GM12878 (cell line): ENCODE data around the gene SFT2D1. TPM values are rescaled to one million over a fixed set of nuclear protein-coding genes. Genes with fewer than 3 reads are reported as not detected.

ENCODE experiments used
- ATAC-seq: fragments of 200-7000 bp; cut with Tn5 transposase; 3 replicates; pipeline ENCODE4 v1.9.1; 2020; ENCODE audit warnings: mild to moderate bottlenecking, moderate library complexity
- BruUV-seq: library from RNA; stranded (reverse); fragments of 400-500 nt; replicated peaks from 2 replicates; lab custom pipeline; 2021; lab: Mats Ljungman, UMichigan
- CTCF ChIA-PET: fragments of 300-600 bp; sonication (Branson Sonifier 250); formaldehyde crosslinking; extraction: SDS; loops from one replicate; lab custom pipeline; 2021; ENCODE audit warnings: inconsistent platforms; lab: Yijun Ruan, JAX
- POLR2A ChIA-PET: fragments of 350-600 bp; formaldehyde crosslinking; extraction: SDS; loops from one replicate; lab custom pipeline; 2021; ENCODE audit warnings: inconsistent platforms; lab: Charles Lee
- RAD21 ChIA-PET: fragments of 300-600 bp; sonication (Branson Sonifier 250); formaldehyde crosslinking; loops from one replicate; lab custom pipeline; 2023; ENCODE audit warnings: antibody characterized with exemption; ENCODE audit not compliant: unreplicated experiment; lab: Charles Lee
- SMC1A ChIA-PET: fragments of 300-600 bp; sonication (Branson Sonifier 250); formaldehyde crosslinking; loops from one replicate; lab custom pipeline; 2023; ENCODE audit not compliant: unreplicated experiment, uncharacterized antibody; lab: Charles Lee
- DNase-seq: peaks from one replicate; pipeline ENCODE4 v3.0.0-alpha.2; 2011; ENCODE audit warnings: low read depth, low spot score
- FAIRE-seq: peaks from 3 replicates; lab custom pipeline; 2011; peaks lifted over from hg19 to GRCh38; lab: Jason Lieb, UNC
- H2AFZ ChIP-seq: 2 replicates; pipeline ENCODE4 v1.6.0; 2011; ENCODE audit warnings: low read depth, low read length, control low read depth; ENCODE audit not compliant: control insufficient read depth
- H3K27ac ChIP-seq: 2 replicates; pipeline ENCODE4 v1.5.1; 2011; ENCODE audit warnings: control low read depth; ENCODE audit not compliant: control insufficient read depth, insufficient read depth
- H3K27me3 ChIP-seq, 2 experiments: replicated peaks in 1 of 2; 2 replicates each; pipeline versions ENCODE4 v1.6.0 to v1.6.1; 2011; ENCODE audit warnings: low read length in 1 of 2; ENCODE audit not compliant: control insufficient read depth in 2 of 2, insufficient read depth in 2 of 2
- H3K36me3 ChIP-seq, 2 experiments: 2 replicates each; pipeline ENCODE4 v1.5.1; 2011; ENCODE audit warnings: low read length in 1 of 2; ENCODE audit not compliant: control insufficient read depth in 2 of 2, insufficient read depth in 2 of 2
- H3K4me1 ChIP-seq: 2 replicates; pipeline ENCODE4 v1.6.1; 2011; ENCODE audit warnings: mild to moderate bottlenecking, low read length, moderate library complexity, mixed read lengths; ENCODE audit not compliant: control insufficient read depth, insufficient read depth
- H3K4me2 ChIP-seq: 2 replicates; pipeline ENCODE4 v1.6.0; 2011; ENCODE audit warnings: control low read depth; ENCODE audit not compliant: control insufficient read depth, insufficient read depth
- H3K4me3 ChIP-seq: fragments of 200-600 bp; sonication (generic); 2 replicates; pipeline ENCODE4 v1.5.1; 2016
- H3K79me2 ChIP-seq: 2 replicates; pipeline ENCODE4 v1.6.0; 2011; ENCODE audit warnings: low read length; ENCODE audit not compliant: control insufficient read depth, insufficient read depth
- H3K9ac ChIP-seq: 2 replicates; pipeline ENCODE4 v1.8.0; 2011; ENCODE audit warnings: low read length, control low read depth, mixed read lengths; ENCODE audit not compliant: control insufficient read depth, insufficient read depth
- H3K9me3 ChIP-seq: replicated peaks from 3 replicates; pipeline ENCODE4 v1.5.1; 2011; ENCODE audit warnings: mild to moderate bottlenecking, low read length; ENCODE audit not compliant: control insufficient read depth, insufficient read depth
- H4K20me1 ChIP-seq: 2 replicates; pipeline ENCODE4 v1.6.0; 2011; ENCODE audit not compliant: control insufficient read depth, insufficient read depth
- CBX3 ChIP-seq: fragments of 200-600 bp; sonication (generic); IDR thresholded peaks from 2 replicates; pipeline ENCODE4 v1.6.1; 2016; ENCODE audit warnings: low read depth, borderline replicate concordance
- CHD4 ChIP-seq: fragments of 200-600 bp; sonication (generic); IDR thresholded peaks from 2 replicates; pipeline ENCODE4 v1.6.1; 2016; ENCODE audit warnings: mild to moderate bottlenecking
- CREB1 ChIP-seq: IDR thresholded peaks from 2 replicates; pipeline ENCODE4 v1.6.1; 2012; ENCODE audit warnings: low read depth, mild to moderate bottlenecking, inconsistent platforms
- GABPA ChIP-seq: IDR thresholded peaks from 2 replicates; pipeline ENCODE4 v1.6.1; 2014; ENCODE audit warnings: antibody characterized with exemption, low read depth, mild to moderate bottlenecking, inconsistent platforms
- HDAC2 ChIP-seq: fragments of 200-600 bp; sonication (generic); IDR thresholded peaks from 2 replicates; pipeline ENCODE4 v1.6.1; 2017
- IRF4 ChIP-seq: IDR thresholded peaks from 2 replicates; pipeline ENCODE4 v1.6.1; 2011; ENCODE audit warnings: low read depth, low read length
- KDM1A ChIP-seq: fragments of 200-600 bp; sonication (generic); IDR thresholded peaks from 2 replicates; pipeline ENCODE4 v1.6.1; 2016; ENCODE audit warnings: borderline replicate concordance
- MEF2A ChIP-seq: IDR thresholded peaks from 2 replicates; pipeline ENCODE4 v1.6.1; 2011; ENCODE audit warnings: low read depth, mild to moderate bottlenecking, low read length, moderate library complexity; ENCODE audit not compliant: insufficient read depth
- MYC ChIP-seq: IDR thresholded peaks from 2 replicates; pipeline ENCODE4 v1.6.1; 2011; ENCODE audit warnings: mild to moderate bottlenecking, low read length, moderate library complexity, inconsistent platforms; ENCODE audit not compliant: insufficient read depth, insufficient replicate concordance, insufficient read length, severe bottlenecking
- NR2C2 ChIP-seq: IDR thresholded peaks from 2 replicates; pipeline ENCODE4 v1.6.1; 2011; ENCODE audit warnings: borderline replicate concordance, low read depth; ENCODE audit not compliant: control insufficient read depth, insufficient read length
- PBX3 ChIP-seq: IDR thresholded peaks from 2 replicates; pipeline ENCODE4 v1.6.1; 2011; ENCODE audit warnings: mild to moderate bottlenecking, low read depth, low read length, moderate library complexity; ENCODE audit not compliant: insufficient replicate concordance
- RBBP5 ChIP-seq: fragments of 200-600 bp; sonication (generic); conservative IDR thresholded peaks from 2 replicates; pipeline ENCODE4 v1.6.1; 2016
- SREBF1 ChIP-seq: IDR thresholded peaks from 2 replicates; pipeline ENCODE4 v1.6.1; 2012; ENCODE audit warnings: mild to moderate bottlenecking, low read length
- ZBED1 ChIP-seq: IDR thresholded peaks from 2 replicates; pipeline ENCODE4 v1.6.1; 2016; ENCODE audit warnings: borderline replicate concordance
- ZBTB11 ChIP-seq: fragments of 450-650 bp; formaldehyde crosslinking; IDR thresholded peaks from 2 replicates; pipeline ENCODE4 v1.5.0; 2022; ENCODE audit warnings: mild to moderate bottlenecking, missing genetic modification characterization
- WGBS: methylation state at CpG from one replicate; pipeline ENCODE4 v1.1.6; 2016; ENCODE audit warnings: low lambda C conversion rate; ENCODE audit not compliant: insufficient replicate concordance, insufficient coverage; ENCODE audit errors: missing lambda C conversion rate; 5-methylcytosine and 5-hydroxymethylcytosine counted together
- in situ Hi-C: fragments of 300-500 bp; cut with MboI; formaldehyde crosslinking; loops from 9 replicates; pipeline ENCODE4 v1.14.3; 2018; ENCODE audit warnings: mixed read lengths
- intact Hi-C: fragments of 100-400 bp; cut with micrococcal nuclease; formaldehyde crosslinking; loops from one replicate; pipeline ENCODE4 v1.14.2; 2022; ENCODE audit not compliant: unreplicated experiment
- polyA plus RNA-seq, 11 experiments: library from polyadenylated mRNA; depleted of rRNA in 4 of 11; unstranded in 6 of 11; stranded (reverse) in 5 of 11; fragments of >200 nt; fragmentation: Nextera tagmentation in 4 of 11; fragmentation: Illumina TruSeq in 1 of 11; extraction: Ambion mirVana in 4 of 11; extraction: Trizol in 1 of 11; gene quantifications; 1 replicate in 1 of 11; 2 replicates in 10 of 11; pipeline versions ENCODE4 v1.2.1 to v1.2.3, GENCODE V29; 2011 to 2016; ENCODE audit warnings: inconsistent platforms in 2 of 11, missing spikeins in 2 of 11, low read depth in 1 of 11
- total RNA-seq, 4 experiments: library from RNA; depleted of rRNA in 3 of 4; stranded (reverse); fragments of >200 nt in 3 of 4; fragmentation: Illumina TruSeq in 1 of 4; extraction: Trizol in 1 of 4; gene quantifications; 2 replicates each; pipeline versions ENCODE4 v1.2.1 to v1.2.3, GENCODE V29; 2013 to 2021
- TF ChIP-seq, protein P1 (sequence below): IDR thresholded peaks from 2 replicates; pipeline ENCODE4 v1.6.1; 2011; ENCODE audit warnings: borderline replicate concordance, low read depth, mild to moderate bottlenecking, moderate library complexity, mixed read lengths, low read length; ENCODE audit not compliant: insufficient read depth; ENCODE audit errors: extremely low read length
- TF ChIP-seq, protein P2 (sequence below): fragments of 450-650 bp; IDR thresholded peaks from 2 replicates; pipeline ENCODE4 v1.6.1; 2017; ENCODE audit warnings: low read depth, mild to moderate bottlenecking, moderate library complexity

SFT2D1 gene
- total and polyA plus RNA-seq, 10 of the 15 experiments (the other 5 are each of a cell fraction or from before 2014, with no cell fraction given), result 69.5 to 281 (median 124) TPM

DNA sequence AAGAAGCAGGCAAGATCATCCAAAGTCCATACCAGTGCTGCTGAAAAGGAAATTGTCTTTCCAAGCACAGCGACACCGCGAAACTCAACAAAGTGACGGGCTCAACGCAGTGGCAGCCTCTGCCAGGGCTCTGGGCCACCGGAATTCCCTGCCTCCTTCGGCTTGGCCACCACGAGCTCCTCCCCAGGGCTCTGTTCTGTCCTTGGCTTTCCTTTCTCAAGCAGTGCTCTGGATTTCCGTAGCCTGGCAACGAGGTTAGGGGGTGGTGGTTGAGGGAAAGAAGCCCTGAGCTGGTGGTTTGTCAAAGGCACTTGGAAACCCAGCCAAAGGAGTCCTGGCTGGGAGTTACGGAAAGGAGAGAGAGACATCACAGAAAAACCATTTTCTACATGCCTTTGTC lies 65.3 kb downstream of the SFT2D1 start:
- POLR2A ChIA-PET, result interaction anchor here (0.7 to 1.6 kb wide), 3 partner anchors 31 to 64 kb away, joined by 3 to 9 read pairs (median 3); partner anchors contain the start of gene PRR18
- Histone ChIP-seq H3K79me2 (no peaks in the 10 kb centered on the region), H3K9ac (no peak overlapping the region), H3K9me3 (no peaks in the 10 kb centered on the region; the same call in 2 of the 3 replicates), H3K4me2 (no peak overlapping the region), H4K20me1 (no peaks in the 10 kb centered on the region), H2AFZ (no peak overlapping the region; the same call in 1 of the 2 replicates), H3K27me3 (no peaks in the 10 kb centered on the region), H3K4me1 (peaks cover 38% of the 10 kb centered on the region), H3K4me3 (no peak overlapping the region), H3K36me3 (no peaks in the 10 kb centered on the region), H3K27ac (peak overlapping the region; percentile 62)
- FAIRE-seq (no peak), ATAC-seq (no peak), DNase-seq (no peak)
- intact Hi-C loops, result loop anchor here (10.0 kb wide), 1 partner anchor 392 kb away; no protein-coding TSS in a partner anchor
- WGBS, result 89% methylated on average over 11 of the region's 11 CpGs
- RAD21 ChIA-PET, result interaction anchor here (0.5 to 4.4 kb wide), 9 partner anchors 9 to 123 kb away, joined by 3 to 60 read pairs (median 4); partner anchors contain the start of gene PRR18
- CTCF ChIA-PET, result interaction anchor here (1.0 to 5.1 kb wide), 17 partner anchors 9 to 123 kb away, joined by 3 to 105 read pairs (median 6); partner anchors contain the start of gene PRR18
- SMC1A ChIA-PET, result interaction anchor here (1.1 to 4.6 kb wide), 11 partner anchors 8 to 129 kb away, joined by 3 to 56 read pairs (median 11); partner anchors contain the start of gene PRR18
- in situ Hi-C loops, result loop anchor here (5.0 kb wide), 2 partner anchors 35 to 110 kb away; no protein-coding TSS in a partner anchor
- BruUV-seq, result no TSS peak
- no peak for TF ChIP-seq PBX3
- no peak for TF ChIP-seq NR2C2
- TF ChIP-seq KDM1A, result no peak
- TF ChIP-seq ZBED1, result no peak
- no peak for TF ChIP-seq CREB1
- no peak for TF ChIP-seq MEF2A
- no peak for TF ChIP-seq HDAC2
- TF ChIP-seq MYC, result no peak
- TF ChIP-seq, protein P1, sequence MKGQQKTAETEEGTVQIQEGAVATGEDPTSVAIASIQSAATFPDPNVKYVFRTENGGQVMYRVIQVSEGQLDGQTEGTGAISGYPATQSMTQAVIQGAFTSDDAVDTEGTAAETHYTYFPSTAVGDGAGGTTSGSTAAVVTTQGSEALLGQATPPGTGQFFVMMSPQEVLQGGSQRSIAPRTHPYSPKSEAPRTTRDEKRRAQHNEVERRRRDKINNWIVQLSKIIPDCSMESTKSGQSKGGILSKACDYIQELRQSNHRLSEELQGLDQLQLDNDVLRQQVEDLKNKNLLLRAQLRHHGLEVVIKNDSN, result no peak
- TF ChIP-seq IRF4, result no peak
- TF ChIP-seq ZBTB11 (CRISPR knock-in tag), result no peak
- TF ChIP-seq, protein P2, sequence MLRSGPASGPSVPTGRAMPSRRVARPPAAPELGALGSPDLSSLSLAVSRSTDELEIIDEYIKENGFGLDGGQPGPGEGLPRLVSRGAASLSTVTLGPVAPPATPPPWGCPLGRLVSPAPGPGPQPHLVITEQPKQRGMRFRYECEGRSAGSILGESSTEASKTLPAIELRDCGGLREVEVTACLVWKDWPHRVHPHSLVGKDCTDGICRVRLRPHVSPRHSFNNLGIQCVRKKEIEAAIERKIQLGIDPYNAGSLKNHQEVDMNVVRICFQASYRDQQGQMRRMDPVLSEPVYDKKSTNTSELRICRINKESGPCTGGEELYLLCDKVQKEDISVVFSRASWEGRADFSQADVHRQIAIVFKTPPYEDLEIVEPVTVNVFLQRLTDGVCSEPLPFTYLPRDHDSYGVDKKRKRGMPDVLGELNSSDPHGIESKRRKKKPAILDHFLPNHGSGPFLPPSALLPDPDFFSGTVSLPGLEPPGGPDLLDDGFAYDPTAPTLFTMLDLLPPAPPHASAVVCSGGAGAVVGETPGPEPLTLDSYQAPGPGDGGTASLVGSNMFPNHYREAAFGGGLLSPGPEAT, result no peak
- TF ChIP-seq SREBF1, result no peak
- no peak for TF ChIP-seq CBX3
- TF ChIP-seq CHD4, result no peak
- no peak for TF ChIP-seq GABPA
- TF ChIP-seq RBBP5, result no peak
